H1 (cell line): Measurements from ENCODE around the gene PHC2.

Experiments
- CTCF ChIP-seq, 3 experiments: IDR thresholded peaks; 1 replicate in 2 of 3; 2 replicates in 1 of 3; pipeline versions ENCODE4 v1.5.1 to v1.6.1; 2011; ENCODE audit warnings: low read length in 3 of 3, mild to moderate bottlenecking in 3 of 3, inconsistent platforms in 2 of 3, low read depth in 1 of 3, moderate library complexity in 1 of 3; ENCODE audit not compliant: insufficient read depth in 1 of 3; ENCODE audit errors: control extremely low read depth in 1 of 3
- MAFK ChIP-seq: IDR thresholded peaks from 2 replicates; pipeline ENCODE4 v1.6.1; 2012; ENCODE audit warnings: low read depth, mild to moderate bottlenecking, improper control_type of control experiment, low read length
- TCF12 ChIP-seq: IDR thresholded peaks from 2 replicates; pipeline ENCODE4 v1.6.1; 2011; ENCODE audit warnings: low read depth, mild to moderate bottlenecking, low read length
- TF ChIP-seq, protein P1 (sequence below): IDR thresholded peaks from 2 replicates; pipeline ENCODE4 v1.6.1; 2011; ENCODE audit warnings: low read depth, mild to moderate bottlenecking, low read length; ENCODE audit not compliant: insufficient read depth

DNA sequence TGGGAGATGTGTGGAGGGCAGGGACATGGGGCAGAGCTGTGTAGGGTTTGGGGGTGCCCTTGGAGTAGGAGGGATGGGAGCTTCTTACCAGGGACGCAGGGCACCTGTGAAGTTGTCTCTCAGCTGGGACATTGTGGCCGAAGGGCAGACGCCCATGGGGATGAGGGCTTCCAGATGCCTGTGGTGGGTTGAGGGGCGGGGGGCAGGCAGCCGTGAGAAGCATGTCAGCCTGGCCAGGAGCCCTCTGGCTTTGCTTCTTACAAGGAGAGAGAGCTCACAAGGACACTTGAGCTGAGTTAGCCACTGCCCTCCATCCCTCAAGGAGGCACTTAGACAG, 118.5 kb downstream of the PHC2 start:
- no peak for TF ChIP-seq CTCF (IDR thresholded peaks at IDR 0.05; ENCODE audit: control extremely low read depth in 1 of 3, insufficient read depth in 1 of 3, low read depth in 1 of 3, low read length in 3 of 3)
- no peak for TF ChIP-seq MAFK
- TF ChIP-seq TCF12, result no peak
- TF ChIP-seq, protein P1, sequence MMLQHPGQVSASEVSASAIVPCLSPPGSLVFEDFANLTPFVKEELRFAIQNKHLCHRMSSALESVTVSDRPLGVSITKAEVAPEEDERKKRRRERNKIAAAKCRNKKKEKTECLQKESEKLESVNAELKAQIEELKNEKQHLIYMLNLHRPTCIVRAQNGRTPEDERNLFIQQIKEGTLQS, result no peak
